COR-L47 (cell line): ENCODE results near the gene TGFA.

Experiments used
- DNase-seq: peaks from one replicate; lab custom pipeline; 2025; lab: John Stamatoyannopoulos, UW

The TGFA gene

DNA sequence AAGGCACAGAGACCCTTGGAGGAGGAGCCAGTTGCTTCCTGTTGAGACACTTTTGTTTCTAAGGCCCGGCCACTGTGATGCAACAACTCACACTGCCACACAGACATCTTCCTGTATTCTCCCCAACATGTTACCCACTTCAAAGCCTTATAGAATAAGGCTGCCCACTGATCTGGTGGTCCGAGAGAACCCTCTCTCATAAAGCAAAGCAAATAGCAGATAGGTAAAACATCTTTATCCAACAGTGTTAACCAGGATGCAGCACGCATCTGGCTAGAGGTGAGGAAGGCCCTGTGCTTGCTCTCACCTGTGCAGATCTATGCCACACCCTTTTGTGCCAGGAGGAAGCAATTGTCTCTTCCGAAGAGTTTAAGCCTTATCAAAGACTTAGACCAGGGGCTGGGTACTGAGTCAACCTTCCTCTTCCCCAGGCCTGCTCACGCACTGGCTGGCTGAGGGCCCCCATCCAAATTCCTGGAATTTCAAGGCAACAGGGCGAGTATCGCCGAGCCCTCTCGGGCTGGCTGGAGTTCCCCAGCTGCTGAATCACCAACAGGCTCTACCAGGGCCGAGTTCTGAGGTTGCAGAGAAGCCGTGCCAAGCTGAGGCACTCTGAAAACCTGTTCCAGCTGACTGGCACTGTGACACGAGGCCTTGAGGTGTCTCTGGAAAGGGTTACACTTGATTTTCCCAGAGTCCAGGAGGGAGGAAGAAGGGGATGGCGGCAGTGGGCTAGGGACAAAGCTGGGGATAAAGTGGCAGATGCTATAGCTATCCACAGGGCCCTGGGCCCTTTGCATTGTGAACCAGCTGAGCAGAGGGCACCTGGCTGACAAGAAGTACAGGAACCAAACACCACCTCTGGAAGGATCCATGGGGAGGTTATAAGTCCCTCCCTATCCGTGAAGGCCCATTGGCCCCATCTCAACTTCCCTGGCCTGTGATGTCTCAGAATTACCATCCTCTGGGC lies 29.3 kb downstream of the TGFA start:
- DNase-seq, result no peak

DNA sequence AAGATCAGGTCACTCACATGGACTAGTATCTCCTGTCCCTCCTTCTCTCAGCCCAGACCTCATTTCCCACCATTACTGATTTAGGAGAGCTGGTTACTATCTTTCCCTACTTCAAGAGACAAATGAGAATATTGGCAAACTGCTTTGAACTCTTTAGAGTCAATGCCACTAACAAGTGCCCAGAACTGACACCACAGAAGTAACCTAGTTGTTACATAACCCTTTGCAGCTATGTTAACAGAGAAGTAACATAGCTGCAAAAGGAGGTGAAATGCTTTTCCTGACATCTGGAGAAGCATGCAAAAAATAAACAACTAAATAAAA lies 30.0 kb downstream of the TGFA start:
- no peak for DNase-seq

DNA sequence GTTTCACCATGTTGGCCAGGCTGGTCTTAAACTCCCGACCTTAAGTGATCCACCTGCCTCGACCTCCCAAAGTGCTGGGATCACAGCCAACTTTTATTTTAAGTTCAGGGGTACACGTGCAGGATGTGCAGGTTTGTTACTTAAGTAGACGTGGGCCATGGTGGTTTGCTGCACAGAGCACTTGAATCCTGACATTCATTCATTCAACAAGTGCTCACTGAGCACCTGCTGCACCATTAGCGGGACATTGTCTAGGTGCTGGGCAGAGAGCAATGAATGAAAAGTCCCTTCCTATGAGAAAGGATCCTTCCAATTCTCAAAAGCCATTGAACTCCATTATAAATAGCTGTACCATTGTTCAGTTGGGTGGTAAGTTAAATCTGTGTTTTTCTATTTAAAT lies 31.0 kb downstream of the TGFA start:
- no peak for DNase-seq

DNA sequence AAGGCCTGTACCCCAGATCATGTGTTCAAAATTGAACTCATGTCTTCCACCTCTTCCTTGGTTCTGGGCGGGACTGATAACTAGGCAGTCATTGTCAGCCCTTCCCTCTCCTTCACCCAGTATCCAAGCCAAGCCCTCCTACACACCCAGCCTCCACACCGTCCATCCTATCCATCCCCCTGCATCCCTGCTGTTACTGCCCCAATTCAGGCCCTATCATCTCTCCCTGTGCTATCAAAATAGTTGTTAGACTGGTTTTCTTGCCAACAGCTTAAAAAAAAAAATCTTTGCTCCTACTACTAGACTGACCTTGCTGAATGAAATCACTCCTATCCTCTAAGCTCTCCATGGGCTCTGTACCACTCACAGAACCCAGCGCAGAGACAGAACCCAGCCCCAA lies 32.8 kb downstream of the TGFA start:
- DNase-seq, result no peak

DNA sequence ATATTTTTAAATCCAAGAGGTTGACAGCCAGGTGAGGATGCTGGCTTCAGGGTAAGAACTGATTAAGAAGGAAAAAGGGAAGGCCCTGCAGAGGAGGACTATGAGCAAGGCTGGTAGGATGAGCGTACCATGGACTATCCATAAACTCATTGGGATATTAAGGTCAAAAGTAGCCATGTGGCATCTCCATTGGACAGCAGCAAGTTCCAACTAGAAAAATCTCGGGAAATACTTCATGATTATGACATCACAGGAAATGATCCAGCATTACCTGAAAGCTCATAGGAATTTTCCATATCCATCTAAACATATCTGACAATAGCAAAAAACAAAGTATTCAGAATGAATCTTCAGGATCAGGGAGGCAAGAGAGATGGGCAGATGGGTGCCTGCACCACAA lies 34.2 kb downstream of the TGFA start:
- DNase-seq, result no peak

DNA sequence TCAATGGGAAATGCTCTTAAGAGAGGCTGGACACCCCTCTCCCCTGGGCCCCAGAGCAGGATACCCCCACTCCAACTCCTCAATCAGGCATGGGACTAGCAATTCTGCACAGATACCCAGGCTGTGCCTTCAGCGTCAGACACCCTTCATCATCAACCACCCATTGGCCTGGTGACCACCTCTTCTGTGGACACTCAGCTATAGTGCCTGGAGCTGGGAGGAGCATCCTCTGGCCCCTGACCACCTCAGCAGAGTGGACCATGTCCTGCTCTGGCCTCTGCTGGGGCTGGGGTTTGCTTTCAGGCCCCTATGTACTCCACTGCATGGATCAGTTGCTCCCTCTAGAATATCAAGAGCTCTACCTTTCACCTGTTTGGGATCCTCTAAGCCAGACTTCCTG lies 35.1 kb downstream of the TGFA start:
- DNase-seq, result no peak

DNA sequence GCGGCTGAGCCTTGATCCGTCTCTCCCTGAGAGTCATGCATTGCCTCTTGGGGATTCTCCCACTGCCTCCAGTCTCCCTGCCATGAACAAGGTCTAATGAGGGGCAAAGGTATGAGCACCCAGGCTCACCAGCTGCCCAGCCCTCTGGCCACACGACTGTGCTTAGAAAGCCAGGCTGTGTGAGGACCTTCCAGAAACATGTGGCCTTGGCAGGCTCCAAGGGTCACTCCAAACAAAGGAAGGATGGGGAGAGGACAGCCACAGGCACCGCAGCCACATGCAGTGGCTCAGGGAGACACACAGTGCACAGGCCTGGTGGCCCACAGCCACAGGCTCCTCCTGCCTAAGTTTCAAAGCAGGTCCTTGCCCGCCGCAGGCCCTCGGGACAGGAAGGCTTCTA lies 35.8 kb downstream of the TGFA start:
- DNase-seq, result no peak

DNA sequence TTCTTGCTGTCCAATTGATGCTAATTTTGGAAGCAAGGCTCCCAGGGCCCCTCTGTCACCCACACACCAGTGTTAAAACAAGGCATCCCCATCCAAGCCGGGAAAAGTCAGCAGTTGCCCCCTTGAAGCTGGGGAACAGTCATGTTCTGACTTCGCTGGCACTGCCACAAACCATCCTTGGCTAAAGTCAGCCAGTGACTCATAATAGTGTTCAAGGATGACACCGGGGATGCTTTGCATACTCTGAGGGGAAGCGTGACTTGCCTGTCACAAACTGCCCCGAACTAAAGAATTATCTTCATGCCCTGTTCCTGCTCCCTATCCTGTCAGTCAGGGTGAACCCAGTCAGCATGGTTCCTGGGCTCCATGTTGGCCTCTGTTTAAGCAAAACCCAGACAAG lies 37.0 kb downstream of the TGFA start:
- DNase-seq, result no peak

DNA sequence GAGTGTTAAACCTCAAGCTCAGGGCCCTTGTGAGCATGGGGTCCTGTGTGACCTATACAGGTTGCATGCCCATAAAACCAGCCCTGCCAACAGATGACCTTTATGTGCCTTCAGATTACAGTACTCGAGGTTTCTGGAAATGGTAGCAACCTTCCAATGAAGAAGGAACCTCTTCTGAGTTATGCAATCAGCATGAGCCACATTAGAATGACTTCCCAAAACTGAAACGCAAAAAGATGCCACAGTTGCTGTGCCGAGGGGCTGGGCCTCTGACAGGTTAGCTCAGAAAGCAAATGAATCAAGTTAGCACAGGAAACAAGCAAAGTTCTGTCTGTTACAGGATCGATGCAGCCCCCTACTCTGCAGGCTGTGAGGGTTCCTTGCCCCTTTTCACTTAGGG lies 37.7 kb downstream of the TGFA start:
- DNase-seq, result no peak

DNA sequence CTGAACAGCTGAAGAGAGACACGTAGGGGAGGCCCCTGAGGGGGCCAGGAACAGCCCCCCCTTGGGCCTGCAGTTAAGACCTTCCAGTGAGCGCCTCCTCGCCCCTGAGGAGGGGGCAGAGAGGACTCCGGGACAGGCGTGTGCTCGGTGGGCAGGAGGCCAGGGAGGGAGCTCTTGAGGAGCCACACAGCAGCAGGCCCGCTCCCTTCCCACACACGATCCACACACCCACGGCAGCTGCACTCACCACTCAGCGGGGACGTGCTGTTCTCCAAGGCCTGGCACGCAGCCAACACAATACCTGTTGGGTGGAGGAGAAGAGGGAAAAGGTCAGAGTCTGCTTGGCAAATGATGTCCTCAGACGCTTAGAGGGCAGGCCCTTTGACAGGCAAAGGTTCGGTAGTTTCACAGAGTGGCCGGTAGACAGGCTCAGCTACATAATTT lies 39.0 kb downstream of the TGFA start:
- DNase-seq, result peak; percentile 75

DNA sequence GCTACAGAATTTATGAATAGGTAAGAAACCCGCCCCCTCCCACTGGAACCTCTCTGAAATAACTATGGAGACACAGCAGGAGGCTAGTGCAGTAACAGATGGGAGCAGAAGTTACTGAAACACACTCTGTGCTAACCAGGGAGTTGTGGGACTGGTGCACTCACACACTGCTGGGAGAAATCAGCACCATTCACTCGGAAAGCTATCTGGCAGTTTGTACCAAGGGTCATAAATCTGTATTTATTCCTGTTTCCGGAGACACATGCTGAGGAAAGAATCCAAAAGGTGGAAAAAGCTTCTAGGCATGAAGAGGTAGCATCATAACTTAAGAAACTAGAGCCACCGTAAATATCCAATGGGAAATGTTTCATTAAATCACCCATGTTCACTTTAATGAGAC lies 39.9 kb downstream of the TGFA start:
- DNase-seq, result no peak

DNA sequence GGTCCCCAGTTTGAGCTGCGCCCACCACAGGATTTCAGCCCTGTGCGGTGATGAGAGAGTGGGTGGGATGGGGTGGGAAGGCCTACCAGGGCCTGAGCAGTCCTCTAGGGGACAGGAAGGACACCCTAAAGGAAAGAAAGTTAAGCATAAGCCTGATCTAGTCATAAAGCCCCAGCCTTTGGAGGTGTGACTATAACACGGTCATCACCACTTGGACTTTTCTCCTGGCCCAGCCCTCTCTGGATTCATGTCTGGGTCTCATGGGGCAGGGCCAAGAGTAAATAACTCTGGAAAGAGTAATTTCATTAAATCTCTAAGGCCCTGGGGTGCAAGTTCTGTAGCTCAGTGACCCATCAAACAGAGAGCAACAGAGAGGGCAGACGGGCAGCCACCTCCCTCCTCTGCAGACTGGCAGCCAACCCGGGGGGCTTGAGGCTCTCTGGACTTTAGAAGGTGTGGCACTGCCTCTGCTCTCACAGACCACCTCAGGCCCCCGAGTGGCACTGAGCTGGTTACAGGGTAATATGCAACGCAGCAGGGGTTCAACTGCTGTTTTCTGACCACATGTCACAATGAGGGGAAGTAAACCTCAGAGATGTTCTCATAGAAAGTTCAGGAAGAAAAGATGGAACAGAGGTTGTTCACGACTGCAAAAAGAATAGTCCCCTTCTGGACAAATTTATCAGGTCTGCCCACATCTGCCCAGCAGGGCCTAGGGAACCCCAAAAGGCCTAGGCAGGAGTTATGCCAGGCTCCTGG lies 41.5 kb downstream of the TGFA start:
- DNase-seq, result no peak

DNA sequence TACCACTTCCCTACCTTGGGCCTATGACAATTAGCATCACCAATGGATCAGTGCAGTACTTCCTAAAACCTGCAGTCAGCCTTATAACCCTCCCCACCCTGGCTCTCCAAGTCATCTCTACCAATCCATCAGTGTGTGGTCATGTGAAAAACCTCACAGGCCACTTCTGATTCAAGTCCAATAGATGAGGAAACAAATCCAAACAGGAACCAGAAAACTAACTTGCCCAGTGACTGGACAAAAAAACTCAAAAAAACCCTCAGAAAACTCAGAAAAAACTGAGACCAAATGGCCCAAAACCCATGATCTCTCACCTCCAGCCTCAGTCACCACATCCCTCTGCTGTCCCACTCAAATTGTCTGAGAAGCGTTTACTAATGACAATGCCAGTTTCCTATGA lies 43.3 kb downstream of the TGFA start:
- no peak for DNase-seq

DNA sequence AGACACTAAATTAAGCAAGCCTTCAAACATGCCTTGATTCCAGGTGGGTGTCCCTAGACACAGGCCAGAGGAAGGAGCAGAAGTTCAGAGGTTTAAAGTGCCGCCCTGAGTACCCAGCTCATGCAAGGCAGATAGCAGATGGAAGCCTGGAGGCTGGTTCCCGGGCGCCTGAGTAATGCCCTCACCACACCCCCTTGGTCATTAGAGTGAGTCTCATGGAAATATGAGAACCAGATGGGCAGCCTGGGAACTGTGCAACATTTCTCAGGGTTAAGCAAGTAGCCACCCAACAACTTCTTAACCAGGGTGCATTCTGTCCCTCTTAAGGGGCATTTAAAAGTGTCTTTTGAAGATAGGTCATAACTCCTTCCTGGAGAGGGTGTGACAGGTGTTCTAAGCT lies 44.1 kb downstream of the TGFA start:
- no peak for DNase-seq

DNA sequence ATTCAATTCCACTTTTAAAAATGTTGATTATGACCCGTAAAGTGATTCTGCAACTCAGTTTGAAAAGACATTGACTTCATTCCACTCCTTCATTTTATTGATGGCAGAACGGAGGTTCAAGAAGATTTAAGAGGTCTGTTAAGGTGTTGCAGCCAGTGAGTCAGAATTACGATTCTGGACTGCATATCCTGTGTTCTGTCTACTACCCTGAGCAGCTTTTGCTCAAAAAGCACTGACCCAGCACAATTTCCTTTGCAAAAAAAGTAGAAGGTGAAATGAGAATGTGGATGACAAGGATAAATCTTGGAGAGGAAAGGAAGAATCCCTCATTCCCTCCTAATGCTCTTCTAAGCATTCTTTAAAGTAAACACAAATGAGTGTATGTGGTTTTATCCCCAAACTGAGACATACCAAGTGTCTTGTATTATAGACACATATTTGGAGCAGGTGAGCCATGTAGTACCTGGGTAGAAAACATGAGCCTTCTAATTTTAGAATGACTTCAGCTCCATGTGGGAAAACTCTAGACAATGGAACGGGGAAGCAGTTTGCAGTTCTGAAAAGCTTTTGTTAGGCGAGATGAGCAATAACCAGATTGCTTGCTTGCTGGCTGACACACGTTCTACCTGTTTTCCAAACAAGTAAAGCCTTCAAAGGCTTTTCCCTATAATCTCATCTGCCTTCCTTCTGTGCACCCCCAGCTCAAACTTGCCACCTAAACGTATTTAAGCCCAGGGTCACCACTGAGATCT lies 44.7 kb downstream of the TGFA start:
- no peak for DNase-seq

DNA sequence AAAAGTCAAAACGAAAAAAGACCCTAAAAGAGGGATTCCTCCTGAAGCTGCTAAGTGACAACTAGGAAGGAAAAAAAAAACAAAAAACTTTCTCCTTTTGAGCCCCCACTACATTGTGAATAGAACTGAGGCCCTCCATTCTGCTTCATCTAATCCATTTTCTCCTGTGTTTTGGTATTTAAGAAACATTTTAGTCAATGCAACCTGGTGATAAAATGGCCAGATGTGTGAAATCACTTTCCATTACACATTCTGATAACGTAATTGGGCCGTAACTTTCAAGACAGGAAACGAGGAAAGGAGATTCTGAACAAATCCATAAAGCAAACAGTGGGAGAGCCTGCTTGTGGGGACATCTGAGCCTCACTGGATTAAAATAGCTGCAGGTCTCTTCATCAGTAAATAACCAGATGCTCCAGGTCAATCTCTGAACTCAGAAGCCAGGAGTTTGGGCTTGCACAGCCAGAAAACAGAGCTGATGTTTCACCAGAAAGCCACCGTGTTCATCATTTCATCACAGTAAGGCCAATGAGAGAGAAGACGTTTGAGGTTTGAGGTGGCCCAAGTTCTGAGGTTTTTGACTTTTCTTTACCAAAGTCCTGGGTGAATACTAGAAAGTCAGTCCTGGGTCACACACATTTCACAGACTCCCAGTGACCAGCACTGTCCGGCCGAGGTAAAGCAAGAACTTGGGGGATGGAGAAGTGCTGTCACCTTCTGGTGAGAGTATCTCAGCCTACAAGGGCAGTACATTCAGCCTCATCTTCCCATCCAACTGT lies 47.8 kb downstream of the TGFA start:
- no peak for DNase-seq

DNA sequence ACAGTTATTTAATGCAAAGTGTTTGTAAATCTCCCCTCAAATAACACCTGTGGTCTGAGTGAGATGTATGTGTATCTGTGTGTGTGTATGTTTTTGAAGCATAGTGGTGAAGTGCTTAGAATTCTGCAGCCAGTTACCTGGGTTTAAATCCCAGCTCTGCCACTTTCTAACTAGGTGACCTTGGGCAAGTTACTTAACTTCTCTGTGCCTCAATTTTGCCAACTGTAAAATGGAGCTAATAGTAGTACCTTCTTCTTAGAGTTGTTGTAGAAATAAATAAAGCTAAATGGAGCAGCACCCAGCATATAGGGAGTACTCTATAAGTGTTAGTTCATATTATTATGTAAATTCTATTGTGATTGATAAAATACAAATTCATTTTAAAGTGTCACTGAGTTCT lies 48.9 kb downstream of the TGFA start:
- no peak for DNase-seq

DNA sequence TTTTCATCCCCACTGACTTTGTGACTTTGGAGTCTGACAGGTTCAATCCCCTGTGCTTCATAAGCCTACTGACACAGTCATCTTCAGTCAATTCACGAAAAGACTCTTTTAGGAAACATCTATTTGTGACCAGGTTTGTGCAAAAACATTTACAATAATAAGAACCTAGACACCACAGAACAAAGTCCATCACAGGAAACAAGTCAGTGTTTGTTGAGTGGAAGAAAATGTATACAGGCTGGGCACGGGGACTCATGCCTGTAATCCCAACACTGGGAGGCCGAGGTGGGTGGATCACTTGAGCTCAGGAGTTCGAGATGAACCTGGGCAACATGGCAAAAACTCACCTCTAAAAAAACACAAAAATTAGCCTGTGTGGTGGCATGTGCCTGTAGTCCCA lies 49.7 kb downstream of the TGFA start:
- no peak for DNase-seq

DNA sequence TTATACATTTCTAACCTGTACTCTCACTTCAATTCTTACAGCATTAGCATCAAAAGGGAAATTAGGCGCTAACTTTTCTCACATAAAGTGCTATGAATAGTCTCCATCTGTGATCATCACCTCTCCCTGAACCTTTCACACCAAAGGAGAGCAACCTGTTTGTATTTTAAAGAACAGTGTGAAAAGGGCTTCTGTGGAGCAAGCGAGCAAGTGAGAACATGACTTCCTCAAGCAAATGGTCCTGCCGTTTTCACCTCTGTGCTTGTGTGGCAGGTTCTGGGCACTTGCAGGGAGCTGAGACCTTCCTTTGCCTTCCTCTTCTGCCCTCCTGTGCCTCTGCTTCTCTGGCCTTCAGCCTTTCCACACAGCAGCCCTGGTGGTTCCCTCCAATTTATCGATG lies 51.9 kb downstream of the TGFA start:
- DNase-seq, result no peak

DNA sequence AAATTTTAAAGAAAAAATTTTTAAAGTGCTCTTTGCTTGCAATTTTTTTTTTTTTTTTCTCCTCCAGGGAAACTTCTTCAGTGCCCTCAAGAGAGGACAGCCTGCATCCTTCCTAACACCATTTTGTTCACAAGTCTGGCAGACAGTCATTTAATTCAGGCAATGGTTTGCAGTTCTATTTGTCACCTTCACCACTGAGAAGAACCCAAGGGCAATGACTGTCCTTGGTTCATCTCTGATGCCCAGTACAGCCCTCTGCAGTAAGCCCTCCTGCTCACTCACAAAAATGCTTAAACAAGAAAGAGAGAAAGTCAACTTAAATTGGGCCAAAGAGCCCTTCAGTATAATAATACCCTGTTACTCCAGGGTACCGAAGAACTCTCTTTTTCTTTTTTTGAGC lies 52.4 kb downstream of the TGFA start:
- no peak for DNase-seq

DNA sequence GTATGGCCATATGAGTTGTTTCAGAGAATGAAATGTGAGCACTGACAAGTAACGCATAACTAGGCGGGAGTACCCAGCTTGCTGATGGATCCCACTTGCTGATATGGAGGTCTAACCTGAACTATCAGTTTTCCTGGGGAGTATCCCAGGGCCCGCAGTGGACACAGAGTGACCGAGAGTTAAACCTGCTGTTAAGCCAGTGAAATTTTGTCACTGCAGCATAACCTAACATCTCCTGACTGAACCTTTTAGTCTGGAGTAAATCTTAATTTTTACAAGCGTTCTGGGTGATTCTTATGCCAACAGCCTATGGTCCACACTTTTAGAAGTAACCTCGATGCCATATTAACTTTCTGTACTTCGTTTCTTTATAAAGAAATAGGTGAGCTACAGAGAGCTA lies 54.4 kb downstream of the TGFA start:
- no peak for DNase-seq

DNA sequence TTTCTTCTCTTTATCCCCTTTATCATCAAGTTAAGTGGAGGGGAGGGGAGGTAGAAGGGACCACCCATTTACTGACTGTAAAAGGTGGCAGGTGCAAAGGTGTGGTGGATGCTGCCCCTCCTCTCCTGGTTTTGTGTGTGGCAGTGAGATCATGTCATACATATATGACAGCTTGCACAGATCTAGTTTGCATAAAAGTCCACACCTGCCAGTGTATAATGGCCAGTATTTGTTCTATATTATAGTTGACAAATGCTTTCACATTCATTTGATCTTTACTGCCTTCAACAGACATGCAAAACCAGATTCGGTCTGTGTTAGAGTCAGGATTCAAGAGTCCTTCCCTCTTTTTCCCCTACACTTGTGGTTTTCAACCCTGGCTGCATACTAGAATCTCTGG lies 55.1 kb downstream of the TGFA start:
- DNase-seq, result no peak
